ENCODE results near the gene ARHGEF7. TPM values are rescaled to one million over a fixed set of nuclear protein-coding genes. Genes with fewer than 3 reads are reported as not detected.

The ARHGEF7 gene
- polyA plus RNA-seq, 1 experiment: 40.3 TPM

DNA sequence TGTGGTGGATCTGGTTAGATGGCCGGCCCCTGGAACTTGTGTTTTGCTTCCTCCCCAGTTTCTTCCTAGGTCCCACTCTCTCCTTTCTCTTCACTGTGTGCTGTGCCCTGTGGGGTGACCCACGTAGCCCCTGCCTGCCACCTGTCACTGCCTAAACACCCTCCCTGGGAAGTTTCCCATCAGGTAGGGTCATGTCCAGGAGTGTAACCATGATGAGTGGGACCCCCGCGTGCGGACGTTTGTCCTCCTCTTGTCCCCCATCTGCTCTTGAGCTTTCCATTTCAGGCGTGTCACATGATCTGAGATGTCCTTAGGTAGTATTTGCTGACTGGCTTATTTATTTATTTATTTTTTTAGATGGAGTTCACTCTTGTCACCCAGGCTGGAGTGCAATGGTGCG is 61.3 kb downstream of the ARHGEF7 start:
- Histone ChIP-seq H3K27ac (ENCODE audit: low read depth, low read length) (no peak overlapping the region), H3K9me3 (ENCODE audit: control insufficient read depth, insufficient read depth, low read length) (no peaks in the 10 kb centered on the region), H3K4me3 (ENCODE audit: low read depth, low read length) (no peak overlapping the region), H3K27me3 (ENCODE audit: control insufficient read depth, insufficient read depth, low read length) (no peaks in the 10 kb centered on the region)
- no peak for DNase-seq (ENCODE audit: low read depth, low spot score)
- ChIA-PET POLR2A (no interaction called here), CTCF (no interaction called here)
- TF ChIP-seq, protein P1, sequence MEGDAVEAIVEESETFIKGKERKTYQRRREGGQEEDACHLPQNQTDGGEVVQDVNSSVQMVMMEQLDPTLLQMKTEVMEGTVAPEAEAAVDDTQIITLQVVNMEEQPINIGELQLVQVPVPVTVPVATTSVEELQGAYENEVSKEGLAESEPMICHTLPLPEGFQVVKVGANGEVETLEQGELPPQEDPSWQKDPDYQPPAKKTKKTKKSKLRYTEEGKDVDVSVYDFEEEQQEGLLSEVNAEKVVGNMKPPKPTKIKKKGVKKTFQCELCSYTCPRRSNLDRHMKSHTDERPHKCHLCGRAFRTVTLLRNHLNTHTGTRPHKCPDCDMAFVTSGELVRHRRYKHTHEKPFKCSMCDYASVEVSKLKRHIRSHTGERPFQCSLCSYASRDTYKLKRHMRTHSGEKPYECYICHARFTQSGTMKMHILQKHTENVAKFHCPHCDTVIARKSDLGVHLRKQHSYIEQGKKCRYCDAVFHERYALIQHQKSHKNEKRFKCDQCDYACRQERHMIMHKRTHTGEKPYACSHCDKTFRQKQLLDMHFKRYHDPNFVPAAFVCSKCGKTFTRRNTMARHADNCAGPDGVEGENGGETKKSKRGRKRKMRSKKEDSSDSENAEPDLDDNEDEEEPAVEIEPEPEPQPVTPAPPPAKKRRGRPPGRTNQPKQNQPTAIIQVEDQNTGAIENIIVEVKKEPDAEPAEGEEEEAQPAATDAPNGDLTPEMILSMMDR (IDR thresholded peaks at IDR 0.05; ENCODE audit: low read depth, low read length): no peak

DNA sequence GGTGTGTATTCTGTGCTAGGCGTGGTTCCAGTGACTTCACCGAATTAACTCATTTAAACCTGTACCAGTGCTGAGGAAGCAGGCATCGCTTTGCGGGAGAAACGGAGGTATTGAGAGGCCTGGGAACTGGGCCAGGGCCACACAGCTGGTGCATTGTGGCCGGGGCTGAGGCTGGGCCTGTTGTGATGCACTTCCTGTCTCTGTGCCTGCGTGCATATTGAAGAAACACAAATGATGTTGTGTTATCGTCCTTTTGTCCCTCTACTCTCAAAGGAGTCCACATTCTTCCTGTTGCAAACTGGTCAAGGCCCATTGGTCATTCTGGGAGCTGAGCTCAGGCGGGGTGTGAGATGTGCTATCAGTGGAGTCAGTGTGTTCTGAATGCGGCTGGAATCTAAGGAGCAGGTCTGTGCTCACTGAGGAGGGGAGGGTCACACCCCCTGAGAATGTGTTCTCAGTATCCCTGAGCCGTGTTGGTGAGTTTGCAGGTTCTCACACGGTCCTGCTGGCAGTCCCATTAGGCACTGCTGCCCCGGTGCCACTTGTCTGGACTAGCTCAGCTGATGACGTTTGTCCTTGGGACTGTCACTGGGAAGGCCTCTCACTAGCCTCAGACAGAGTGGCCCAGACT is 62.1 kb downstream of the ARHGEF7 start:
- no peak for DNase-seq (ENCODE audit: low read depth, low spot score)
- TF ChIP-seq, protein P1 (IDR thresholded peaks at IDR 0.05; ENCODE audit: low read depth, low read length): no peak
- POLR2A ChIA-PET: no interaction called here

DNA sequence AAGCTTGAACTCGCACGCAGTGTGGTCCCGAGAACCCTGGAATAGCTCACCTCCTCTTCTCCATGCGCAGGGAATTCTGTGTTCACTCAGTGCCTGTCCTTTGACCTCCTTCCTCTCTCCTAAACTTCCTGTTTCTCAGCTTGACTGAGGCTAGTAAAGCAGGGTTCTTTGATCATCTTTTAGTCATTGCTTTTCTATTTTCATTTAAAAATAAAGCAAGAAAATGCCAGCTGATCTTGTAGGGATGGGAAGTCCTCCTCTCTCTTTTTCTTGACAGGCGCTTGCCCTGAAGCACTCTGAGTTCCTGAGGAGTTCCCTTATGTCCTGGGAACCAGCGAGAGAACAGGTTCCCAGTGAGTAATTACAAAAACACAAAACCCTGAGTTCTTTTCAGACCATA is 62.8 kb downstream of the ARHGEF7 start:
- POLR2A ChIA-PET: no interaction called here
- H3K27ac ChIP-seq (ENCODE audit: low read depth, low read length): peak overlapping the region; percentile 43
- TF ChIP-seq, protein P1 (IDR thresholded peaks at IDR 0.05; ENCODE audit: low read depth, low read length): no peak
- H3K4me3 ChIP-seq (ENCODE audit: low read depth, low read length): no peak overlapping the region
- no peak for DNase-seq (ENCODE audit: low read depth, low spot score)
- H3K9me3 ChIP-seq (ENCODE audit: control insufficient read depth, insufficient read depth, low read length): no peaks in the 10 kb centered on the region
- no peaks in the 10 kb centered on the region for H3K27me3 ChIP-seq (ENCODE audit: control insufficient read depth, insufficient read depth, low read length)
- CTCF ChIA-PET: no interaction called here

More for the DNA sequence above, 62.1 kb downstream of the ARHGEF7 start:
- no peaks in the 10 kb centered on the region for H3K27me3 ChIP-seq (ENCODE audit: control insufficient read depth, insufficient read depth, low read length)
- H3K27ac ChIP-seq (ENCODE audit: low read depth, low read length): peak overlapping the region; percentile 22
- no peaks in the 10 kb centered on the region for H3K9me3 ChIP-seq (ENCODE audit: control insufficient read depth, insufficient read depth, low read length)
- CTCF ChIA-PET: no interaction called here
- H3K4me3 ChIP-seq (ENCODE audit: low read depth, low read length): no peak overlapping the region

DNA sequence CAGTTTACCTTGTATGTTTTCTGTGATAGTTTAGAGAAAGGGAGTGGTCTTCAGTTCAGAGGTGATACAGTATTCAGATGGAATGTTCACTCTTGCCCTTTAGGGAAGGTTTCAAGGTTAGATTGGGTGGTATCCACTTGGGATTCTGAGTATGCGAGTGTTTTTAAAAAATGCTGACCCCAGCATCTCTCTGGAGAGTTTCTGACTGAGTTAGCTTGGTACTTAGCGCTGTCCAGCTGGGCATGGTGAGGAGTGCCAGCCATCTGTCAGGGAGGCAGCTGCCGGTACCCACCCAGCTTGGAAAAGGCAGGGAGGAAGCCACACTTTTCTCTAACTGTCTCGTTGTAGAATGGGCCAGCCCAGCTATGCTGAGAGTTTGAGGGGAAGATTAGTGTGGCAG is 63.3 kb downstream of the ARHGEF7 start:
- Histone ChIP-seq H3K4me3 (ENCODE audit: low read depth, low read length) (no peak overlapping the region), H3K27ac (ENCODE audit: low read depth, low read length) (peak overlapping the region; percentile 34), H3K27me3 (ENCODE audit: control insufficient read depth, insufficient read depth, low read length) (no peaks in the 10 kb centered on the region), H3K9me3 (ENCODE audit: control insufficient read depth, insufficient read depth, low read length) (no peaks in the 10 kb centered on the region)
- ChIA-PET CTCF (no interaction called here), POLR2A (no interaction called here)
- TF ChIP-seq, protein P1 (IDR thresholded peaks at IDR 0.05; ENCODE audit: low read depth, low read length): no peak
- no peak for DNase-seq (ENCODE audit: low read depth, low spot score)

DNA sequence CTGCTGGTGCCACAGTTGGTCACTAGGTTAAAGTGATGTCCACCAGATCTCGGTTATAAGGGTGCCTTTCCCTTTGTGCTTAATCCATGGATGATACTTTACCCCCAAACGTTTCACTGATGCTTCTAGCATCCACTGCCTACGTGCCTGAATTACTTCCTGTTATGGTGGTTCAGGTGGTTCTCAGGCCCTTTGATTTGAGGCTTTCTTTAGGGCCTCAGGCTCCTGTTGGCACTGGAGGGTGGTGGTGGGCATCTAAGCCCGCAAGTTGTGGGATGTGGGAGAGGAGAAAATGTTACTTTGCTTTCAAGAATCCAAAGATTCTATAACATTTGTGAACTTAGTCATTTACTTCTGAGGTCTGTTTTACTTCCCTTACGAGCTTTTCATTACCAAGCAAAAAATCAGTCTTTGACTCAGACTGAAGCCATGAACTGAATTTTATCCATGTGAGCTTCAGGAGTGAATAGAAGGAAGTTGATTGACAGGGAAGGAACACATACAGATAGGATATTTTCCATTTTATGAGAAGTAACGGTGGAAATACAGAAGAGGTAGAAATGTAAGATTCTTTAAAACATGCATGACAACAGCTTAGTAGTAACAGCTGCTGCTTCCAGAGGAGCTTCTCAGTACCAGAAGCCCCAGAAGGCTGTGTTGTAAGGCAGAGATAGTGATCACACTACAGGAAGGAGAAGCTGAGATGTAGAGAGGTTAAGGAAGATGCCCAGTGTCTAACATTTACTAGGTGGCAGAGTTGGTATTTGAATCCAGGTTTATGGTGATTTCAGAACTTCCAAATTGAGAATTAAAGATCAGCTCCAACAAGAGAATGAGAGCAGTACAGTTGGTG is 65.0 kb downstream of the ARHGEF7 start:
- H3K9me3 ChIP-seq (ENCODE audit: control insufficient read depth, insufficient read depth, low read length): no peaks in the 10 kb centered on the region
- H3K27me3 ChIP-seq (ENCODE audit: control insufficient read depth, insufficient read depth, low read length): no peaks in the 10 kb centered on the region
- no peak overlapping the region for H3K27ac ChIP-seq (ENCODE audit: low read depth, low read length)
- CTCF ChIA-PET: no interaction called here
- TF ChIP-seq, protein P1 (IDR thresholded peaks at IDR 0.05; ENCODE audit: low read depth, low read length): no peak
- DNase-seq (ENCODE audit: low read depth, low spot score): no peak
- POLR2A ChIA-PET: no interaction called here
- H3K4me3 ChIP-seq (ENCODE audit: low read depth, low read length): no peak overlapping the region

Measured in AG04450 (cell line).